Stimulated activated effector memory CD8-positive, alpha-beta T cell treated with anti-CD3 and anti-CD28 coated beads, Interleukin-12 subunit alpha, Interleukin-12 subunit beta, amount 100 ng/mL, for 72 hours (primary cell): ENCODE measurements around the gene CD226.
"Not testable (repeated sequence)": the region's sequence is repeated elsewhere in the genome, so short reads cannot be mapped to it uniquely, and the experiment has no call there.

Source experiments
- ATAC-seq: fragments of 150-1000 bp; cut with Tn5 transposase; 2 replicates; pipeline ENCODE4 v1.10.0; 2021
- DNase-seq, 2 donors: peaks; one replicate each; pipeline ENCODE4 v3.0.0; 2021 to 2022; ENCODE audit warnings: low spot score in 2 of 2
- H3K27ac Mint-ChIP-seq: one replicate; pipeline ENCODE4 v1.8.0; 2022; ENCODE audit warnings: mild to moderate bottlenecking, mixed read lengths
- H3K36me3 Mint-ChIP-seq: one replicate; pipeline ENCODE4 v1.8.0; 2022; ENCODE audit warnings: mild to moderate bottlenecking, mixed read lengths
- H3K4me1 Mint-ChIP-seq: one replicate; pipeline ENCODE4 v1.8.0; 2022; ENCODE audit warnings: mixed read lengths
- H3K4me3 Mint-ChIP-seq: one replicate; pipeline ENCODE4 v1.8.0; 2022; ENCODE audit warnings: mild to moderate bottlenecking, mixed read lengths
- H3K9me3 Mint-ChIP-seq: one replicate; pipeline ENCODE4 v1.8.0; 2022; ENCODE audit warnings: mixed read lengths

CD226 gene

GRCh38 chr18:69840445-69840844 lies 107.2 kb downstream of the CD226 start:
- no peak overlapping the region for H3K4me3 Mint-ChIP-seq
- H3K9me3 Mint-ChIP-seq, result no peaks in the 10 kb centered on the region

GRCh38 chr18:69840001-69840400 lies 107.7 kb downstream of the CD226 start:
- Mint-ChIP-seq H3K27ac (no peak overlapping the region), H3K4me1 (no peaks in the 10 kb centered on the region), H3K9me3 (no peaks in the 10 kb centered on the region), H3K36me3 (peaks cover 40% of the 10 kb centered on the region), H3K4me3 (no peak overlapping the region)
- DNase-seq (no peak), ATAC-seq (no peak)

More at GRCh38 chr18:69840445-69840844, 107.2 kb downstream of the CD226 start:
- H3K4me1 Mint-ChIP-seq, result no peaks in the 10 kb centered on the region
- ATAC-seq, result no peak
- H3K27ac Mint-ChIP-seq, result no peak overlapping the region
- no peak for DNase-seq
- H3K36me3 Mint-ChIP-seq, result peaks cover 38% of the 10 kb centered on the region

GRCh38 chr18:69839497-69839896 lies 108.2 kb downstream of the CD226 start:
- ATAC-seq (no peak), DNase-seq (no peak)
- Mint-ChIP-seq H3K4me1 (no peaks in the 10 kb centered on the region), H3K36me3 (peaks cover 40% of the 10 kb centered on the region), H3K4me3 (no peak overlapping the region), H3K27ac (no peak overlapping the region), H3K9me3 (no peaks in the 10 kb centered on the region)

DNA sequence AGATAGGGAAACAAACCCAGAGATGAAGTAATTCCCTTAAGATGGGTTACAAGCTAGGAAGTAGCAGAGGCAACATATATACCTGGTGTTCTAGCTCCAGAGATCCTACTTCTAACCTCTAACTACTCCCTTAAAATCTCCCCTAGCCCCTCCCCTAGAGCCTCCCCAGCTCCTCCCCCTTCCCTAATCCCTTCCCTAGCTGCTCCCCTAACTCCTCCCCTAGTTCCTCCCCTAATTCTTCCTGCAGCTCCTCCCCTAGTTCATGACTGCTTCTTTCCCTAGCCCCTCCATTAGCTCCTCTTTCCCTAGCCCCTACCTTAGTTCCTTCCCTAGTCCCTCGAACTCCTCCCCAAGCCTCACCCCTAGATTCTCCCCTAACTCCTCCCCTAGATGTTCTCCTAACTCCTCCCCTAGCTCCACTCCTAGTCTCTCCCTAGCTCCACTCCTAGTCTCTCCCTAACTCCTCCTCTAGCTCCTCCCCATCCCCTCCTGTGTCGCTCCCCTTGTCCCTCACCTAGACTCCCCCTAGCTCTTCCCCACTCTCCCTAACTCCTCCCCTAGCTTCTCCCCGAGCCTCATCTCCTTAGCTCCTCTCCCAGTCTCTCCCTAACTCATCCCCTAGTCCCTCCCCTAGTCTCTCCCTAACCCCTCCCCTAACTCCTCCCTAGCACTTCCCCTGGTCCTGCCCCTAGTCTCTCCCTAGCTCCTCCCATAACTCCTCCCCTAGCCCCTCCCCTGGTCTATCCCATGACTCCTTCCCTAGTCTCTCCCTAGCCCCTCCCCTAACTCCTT lies 108.9 kb downstream of the CD226 start:
- no peak for DNase-seq
- ATAC-seq, result peak; percentile 73
- H3K9me3 Mint-ChIP-seq, result no peaks in the 10 kb centered on the region
- H3K4me1 Mint-ChIP-seq, result no peaks in the 10 kb centered on the region
- peak overlapping the region; percentile 48 for H3K27ac Mint-ChIP-seq
- H3K36me3 Mint-ChIP-seq, result peaks cover 45% of the 10 kb centered on the region
- H3K4me3 Mint-ChIP-seq, result no peak overlapping the region

DNA sequence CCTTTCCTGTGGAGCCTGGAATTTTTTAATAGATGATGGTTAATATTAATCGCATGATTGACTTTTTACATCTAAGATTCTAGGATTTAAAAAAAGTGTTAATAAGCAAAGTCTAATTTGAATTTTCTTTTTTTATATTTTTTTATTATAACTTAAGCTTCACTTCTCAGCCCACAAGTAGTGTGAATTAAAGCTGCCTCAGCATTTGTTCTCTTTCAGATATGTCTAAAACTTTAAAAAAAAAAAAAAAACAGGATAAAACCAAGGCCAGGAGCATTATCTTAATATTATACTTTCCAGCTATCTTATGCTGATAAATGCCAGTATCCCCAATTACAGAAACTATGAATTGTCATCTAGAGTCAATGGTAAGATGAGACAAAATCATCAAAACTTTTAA lies 109.7 kb downstream of the CD226 start:
- Mint-ChIP-seq H3K36me3 (peaks cover 42% of the 10 kb centered on the region), H3K4me3 (no peak overlapping the region), H3K4me1 (no peaks in the 10 kb centered on the region), H3K9me3 (no peaks in the 10 kb centered on the region), H3K27ac (no peak overlapping the region)
- DNase-seq, result no peak
- no peak for ATAC-seq

- H3K4me1 Mint-ChIP-seq, DNase-seq, H3K9me3 Mint-ChIP-seq, H3K27ac Mint-ChIP-seq, H3K4me3 Mint-ChIP-seq, ATAC-seq: not testable (repeated sequence)
- H3K36me3 Mint-ChIP-seq, result peaks cover 59% of the 10 kb centered on the region
These were observed 112.7 kb downstream of the CD226 start for GRCh38 chr18:69834980-69835379.

DNA sequence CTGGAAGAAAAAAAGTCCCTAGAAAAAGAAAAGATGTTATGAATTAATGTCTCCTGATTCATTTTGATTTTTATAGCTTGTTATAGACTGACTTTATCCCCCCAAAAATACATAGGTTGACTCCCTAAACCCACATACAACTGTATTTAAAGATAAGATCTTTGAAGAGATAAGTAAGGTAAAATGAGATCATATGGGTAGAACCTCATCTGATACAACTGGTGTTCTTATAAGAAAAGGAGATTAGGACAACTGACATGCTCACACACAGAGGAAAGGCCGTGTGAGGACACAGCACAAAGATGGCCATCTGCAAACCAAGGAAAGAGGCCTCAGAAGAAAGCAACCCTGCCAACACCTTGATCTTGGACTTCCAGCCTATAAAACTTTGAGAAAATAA lies 117.5 kb downstream of the CD226 start:
- no peak overlapping the region for H3K27ac Mint-ChIP-seq
- H3K4me1 Mint-ChIP-seq, result no peaks in the 10 kb centered on the region
- DNase-seq (no peak), ATAC-seq (no peak)
- H3K4me3 Mint-ChIP-seq, result no peak overlapping the region
- no peaks in the 10 kb centered on the region for H3K9me3 Mint-ChIP-seq
- H3K36me3 Mint-ChIP-seq, result peaks cover 45% of the 10 kb centered on the region

DNA sequence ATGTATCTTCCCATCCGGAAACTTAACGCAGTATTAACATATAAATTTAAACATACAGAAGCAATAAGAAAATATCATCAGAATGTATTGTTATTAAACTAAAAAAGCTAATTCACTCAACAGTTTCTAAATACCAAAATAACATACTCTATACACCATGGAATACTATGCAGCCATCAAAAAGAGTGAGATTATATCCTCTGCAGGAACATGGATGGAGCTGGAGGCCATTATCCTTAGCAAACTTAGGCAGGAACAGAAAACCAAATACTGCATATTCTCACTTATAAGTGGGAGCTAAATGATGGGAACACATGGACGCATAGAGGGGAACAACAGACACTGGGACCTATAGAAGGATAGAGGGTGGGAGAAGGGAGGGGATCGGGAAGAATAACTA lies 127.1 kb downstream of the CD226 start:
- no peaks in the 10 kb centered on the region for H3K9me3 Mint-ChIP-seq
- no peak overlapping the region for H3K4me3 Mint-ChIP-seq
- no peak for ATAC-seq
- H3K27ac Mint-ChIP-seq, result no peak overlapping the region
- H3K36me3 Mint-ChIP-seq, result peaks cover 13% of the 10 kb centered on the region
- peaks cover 6% of the 10 kb centered on the region for H3K4me1 Mint-ChIP-seq
- DNase-seq, result no peak

GRCh38 chr18:69819460-69819859 lies 128.2 kb downstream of the CD226 start:
- H3K27ac Mint-ChIP-seq, result no peak overlapping the region
- H3K36me3 Mint-ChIP-seq, result peaks cover 21% of the 10 kb centered on the region
- ATAC-seq (no peak), DNase-seq (no peak)
- H3K9me3 Mint-ChIP-seq, result no peaks in the 10 kb centered on the region
- no peak overlapping the region for H3K4me3 Mint-ChIP-seq
- peaks cover 6% of the 10 kb centered on the region for H3K4me1 Mint-ChIP-seq

GRCh38 chr18:69817335-69817940 lies 130.2 kb downstream of the CD226 start:
- Mint-ChIP-seq H3K9me3 (no peaks in the 10 kb centered on the region), H3K4me1 (peaks cover 6% of the 10 kb centered on the region), H3K27ac (no peak overlapping the region), H3K4me3 (no peak overlapping the region), H3K36me3 (peaks cover 23% of the 10 kb centered on the region)
- ATAC-seq (peak; percentile 16), DNase-seq (no peak)

- Mint-ChIP-seq H3K4me3 (no peak overlapping the region), H3K9me3 (peaks cover 4% of the 10 kb centered on the region), H3K36me3 (peaks cover 16% of the 10 kb centered on the region), H3K4me1 (peaks cover 9% of the 10 kb centered on the region), H3K27ac (no peak overlapping the region)
- no peak for DNase-seq
- no peak for ATAC-seq
These were observed 132.8 kb downstream of the CD226 start for GRCh38 chr18:69814861-69815385.

GRCh38 chr18:69813559-69813958 lies 134.1 kb downstream of the CD226 start:
- Mint-ChIP-seq H3K4me1 (peaks cover 10% of the 10 kb centered on the region), H3K36me3 (peaks cover 16% of the 10 kb centered on the region)

GRCh38 chr18:69808399-69808798 lies 139.3 kb downstream of the CD226 start:
- Mint-ChIP-seq H3K4me3 (no peak overlapping the region), H3K9me3 (peaks cover 6% of the 10 kb centered on the region), H3K27ac (no peak overlapping the region), H3K4me1 (peaks cover 4% of the 10 kb centered on the region), H3K36me3 (peaks cover 5% of the 10 kb centered on the region)
- DNase-seq, result no peak
- no peak for ATAC-seq

More at GRCh38 chr18:69813559-69813958, 134.1 kb downstream of the CD226 start:
- no peak overlapping the region for H3K4me3 Mint-ChIP-seq
- DNase-seq (no peak), ATAC-seq (no peak)
- peaks cover 6% of the 10 kb centered on the region for H3K9me3 Mint-ChIP-seq
- no peak overlapping the region for H3K27ac Mint-ChIP-seq

- no peak for ATAC-seq
- H3K4me3 Mint-ChIP-seq, result no peak overlapping the region
- H3K36me3 Mint-ChIP-seq, result peaks cover 5% of the 10 kb centered on the region
- H3K27ac Mint-ChIP-seq, result no peak overlapping the region
- no peak for DNase-seq
- peaks cover 2% of the 10 kb centered on the region for H3K9me3 Mint-ChIP-seq
- H3K4me1 Mint-ChIP-seq, result peaks cover 1% of the 10 kb centered on the region
These were observed 142.7 kb downstream of the CD226 start for GRCh38 chr18:69804776-69805501.
